GM23338 (cell line): ENCODE data around the gene PGRMC2. TPM values are rescaled to one million over a fixed set of nuclear protein-coding genes. Genes with fewer than 3 reads are reported as not detected.

ENCODE experiments used
- ATAC-seq: fragments of 200-7000 bp; cut with Tn5 transposase; 3 replicates; pipeline ENCODE4 v1.9.1; 2020
- DNase-seq: peaks from one replicate; pipeline ENCODE4 v3.0.0-alpha.2; 2015; ENCODE audit warnings: low spot score
- H2AFZ ChIP-seq: fragments of 200-600 bp; sonication (generic); 2 replicates; pipeline ENCODE4 v1.8.0; 2016; ENCODE audit warnings: antibody characterized with exemption, mild to moderate bottlenecking, moderate library complexity
- H3F3A ChIP-seq: fragments of 200-600 bp; sonication (generic); replicated peaks from 2 replicates; pipeline ENCODE4 v1.8.0; 2017; ENCODE audit warnings: antibody characterized with exemption, mixed run types, low read depth
- H3K27ac ChIP-seq: fragments of 200-600 bp; sonication (generic); 2 replicates; pipeline ENCODE4 v1.6.1; 2016; ENCODE audit warnings: low read depth
- H3K27me3 ChIP-seq: fragments of 200-600 bp; sonication (generic); 2 replicates; pipeline ENCODE4 v1.8.0; 2016; ENCODE audit warnings: mild to moderate bottlenecking, mixed run types, moderate library complexity; ENCODE audit not compliant: insufficient read depth
- H3K36me3 ChIP-seq: fragments of 200-600 bp; sonication (generic); 2 replicates; pipeline ENCODE4 v1.8.0; 2016; ENCODE audit warnings: mild to moderate bottlenecking; ENCODE audit not compliant: insufficient read depth
- H3K4me1 ChIP-seq: fragments of 200-600 bp; sonication (generic); 2 replicates; pipeline ENCODE4 v1.8.0; 2016; ENCODE audit warnings: mild to moderate bottlenecking, moderate library complexity; ENCODE audit not compliant: insufficient read depth
- H3K4me2 ChIP-seq: fragments of 200-600 bp; sonication (generic); 2 replicates; pipeline ENCODE4 v1.7.1; 2017; ENCODE audit warnings: mixed run types
- H3K4me3 ChIP-seq: fragments of 200-600 bp; sonication (generic); 2 replicates; pipeline ENCODE4 v1.6.1; 2016; ENCODE audit warnings: mixed run types
- H3K79me2 ChIP-seq: fragments of 200-600 bp; sonication (generic); replicated peaks from 2 replicates; pipeline ENCODE4 v1.8.0; 2017; ENCODE audit warnings: mild to moderate bottlenecking; ENCODE audit not compliant: insufficient read depth
- H3K9me2 ChIP-seq: fragments of 200-600 bp; sonication (generic); 2 replicates; pipeline ENCODE4 v1.8.0; 2017; ENCODE audit not compliant: insufficient read depth
- H4K20me1 ChIP-seq: fragments of 200-600 bp; sonication (generic); replicated peaks from 2 replicates; pipeline ENCODE4 v1.8.0; 2017; ENCODE audit warnings: mild to moderate bottlenecking; ENCODE audit not compliant: insufficient read depth
- H3K27ac Mint-ChIP-seq: 2 replicates; pipeline ENCODE4 v1.8.0; 2020; ENCODE audit warnings: inconsistent platforms, mild to moderate bottlenecking, moderate library complexity, mixed read lengths
- H3K27me3 Mint-ChIP-seq: 3 replicates; pipeline ENCODE4 v1.8.0; 2022; ENCODE audit warnings: low read depth, mild to moderate bottlenecking, moderate library complexity, mixed read lengths, inconsistent platforms; ENCODE audit not compliant: insufficient read depth, poor library complexity
- H3K36me3 Mint-ChIP-seq: 3 replicates; pipeline ENCODE4 v1.8.0; 2021; ENCODE audit warnings: low read depth, mild to moderate bottlenecking, inconsistent platforms, moderate library complexity, mixed read lengths
- H3K4me1 Mint-ChIP-seq: 3 replicates; pipeline ENCODE4 v1.8.0; 2020; ENCODE audit warnings: mild to moderate bottlenecking, inconsistent platforms, mixed read lengths
- H3K4me3 Mint-ChIP-seq: 3 replicates; pipeline ENCODE4 v1.8.0; 2021; ENCODE audit warnings: moderate library complexity, mild to moderate bottlenecking, inconsistent platforms, mixed read lengths
- H3K9me3 Mint-ChIP-seq: 3 replicates; pipeline ENCODE4 v1.8.0; 2020; ENCODE audit warnings: moderate library complexity, mild to moderate bottlenecking, inconsistent platforms, mixed read lengths
- CREB1 ChIP-seq: fragments of 250-450 bp; sonication (Bioruptor Pico); IDR thresholded peaks from 2 replicates; pipeline ENCODE4 v1.5.0; 2020; ENCODE audit warnings: low read depth, mild to moderate bottlenecking, moderate library complexity
- EZH2 ChIP-seq: fragments of 200-600 bp; sonication (generic); IDR thresholded peaks from one replicate; pipeline ENCODE4 v1.8.0; 2017; ENCODE audit warnings: antibody characterized with exemption, mild to moderate bottlenecking, low read depth; ENCODE audit not compliant: unreplicated experiment
- EZH2phosphoT487 ChIP-seq: fragments of 200-600 bp; sonication (generic); IDR thresholded peaks from one replicate; pipeline ENCODE4 v1.8.1; 2018; ENCODE audit warnings: antibody characterized with exemption; ENCODE audit not compliant: unreplicated experiment
- JUNB ChIP-seq: IDR thresholded peaks from one replicate; pipeline ENCODE4 v1.6.1; 2016; ENCODE audit warnings: antibody characterized with exemption; ENCODE audit not compliant: unreplicated experiment
- NANOG ChIP-seq: IDR thresholded peaks from 2 replicates; pipeline ENCODE4 v1.6.1; 2016; ENCODE audit warnings: antibody characterized with exemption, borderline replicate concordance
- POLR2AphosphoS5 ChIP-seq: IDR thresholded peaks from 2 replicates; pipeline ENCODE4 v1.6.1; 2016; ENCODE audit warnings: antibody characterized with exemption, low read depth
- STAT1 ChIP-seq: IDR thresholded peaks from one replicate; pipeline ENCODE4 v1.6.1; 2016; ENCODE audit warnings: antibody characterized with exemption; ENCODE audit not compliant: unreplicated experiment
- ZNF114 ChIP-seq: fragments of 250-450 bp; sonication (Bioruptor Pico); IDR thresholded peaks from 2 replicates; pipeline ENCODE4 v1.5.0; 2020; ENCODE audit warnings: mild to moderate bottlenecking, moderate library complexity
- ZNF331 ChIP-seq: fragments of 250-450 bp; sonication (Bioruptor Pico); IDR thresholded peaks from 2 replicates; pipeline ENCODE4 v1.5.0; 2020; ENCODE audit warnings: low read depth, mild to moderate bottlenecking, moderate library complexity
- polyA plus RNA-seq: library from polyadenylated mRNA; unstranded; fragments of >200 nt; fragmentation: Nextera tagmentation; extraction: Ambion mirVana; gene quantifications from 2 replicates; pipeline ENCODE4 v1.2.1, GENCODE V29; 2016
- total RNA-seq: library from RNA; depleted of rRNA; stranded (reverse); fragments of >200 nt; shearing (Covaris generic); gene quantifications from 2 replicates; pipeline ENCODE4 v1.2.3, GENCODE V29; 2014
- TF ChIP-seq, protein P1 (sequence below): IDR thresholded peaks from one replicate; pipeline ENCODE4 v1.6.1; 2018; ENCODE audit warnings: antibody characterized with exemption; ENCODE audit not compliant: unreplicated experiment
- TF ChIP-seq, protein P2 (sequence below), 2 experiments: fragments of 200-600 bp in 1 of 2; sonication (generic) in 1 of 2; conservative IDR thresholded peaks; 2 replicates each; pipeline versions ENCODE4 v1.5.1 to v1.6.1; 2016 to 2017; ENCODE audit warnings: antibody characterized with exemption in 2 of 2, low read depth in 2 of 2, mild to moderate bottlenecking in 2 of 2, moderate library complexity in 1 of 2
- TF ChIP-seq, protein P3 (sequence below): IDR thresholded peaks from 2 replicates; pipeline ENCODE4 v1.6.1; 2016; ENCODE audit warnings: antibody characterized with exemption
- TF ChIP-seq, protein P4 (sequence below): fragments of 250-450 bp; sonication (Bioruptor Pico); IDR thresholded peaks from 2 replicates; pipeline ENCODE4 v1.5.0; 2020; ENCODE audit warnings: mild to moderate bottlenecking, moderate library complexity

Gene PGRMC2
- total and polyA plus RNA-seq, 2 experiments from 2014 or later: 40.2 to 61.9 TPM

DNA sequence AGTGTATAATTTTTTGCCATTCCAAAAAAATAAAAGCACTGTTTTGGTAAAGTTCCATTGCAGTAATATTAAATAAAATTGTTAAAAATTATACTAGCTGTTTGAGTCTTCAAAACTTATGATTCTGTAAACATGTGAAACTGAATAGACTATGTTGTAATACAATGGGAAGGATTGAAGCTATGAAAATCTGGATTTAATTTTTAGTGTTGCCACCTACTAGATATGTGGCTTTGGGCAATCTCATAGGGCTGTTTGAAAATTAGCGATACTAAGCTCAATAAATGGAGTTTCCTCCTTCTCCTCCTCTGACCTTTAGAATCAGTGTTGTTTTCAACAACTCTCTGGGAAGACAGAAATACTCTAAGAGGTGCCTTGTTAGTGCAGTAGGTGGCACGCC, 4.5 kb downstream of the PGRMC2 start:
- no peaks in the 10 kb centered on the region for H3K27me3 Mint-ChIP-seq
- H3K27ac ChIP-seq: no peak overlapping the region
- H3K4me3 Mint-ChIP-seq: no peak overlapping the region
- no peak overlapping the region for H2AFZ ChIP-seq
- H3K27ac Mint-ChIP-seq: no peak overlapping the region
- no peak overlapping the region for H3K4me3 ChIP-seq
- no peak overlapping the region for H3K4me2 ChIP-seq
- H3K4me1 Mint-ChIP-seq: peaks cover 40% of the 10 kb centered on the region; the same call in 2 of the 3 replicates
- ATAC-seq (no peak), DNase-seq (no peak)
- H3K36me3 ChIP-seq: no peaks in the 10 kb centered on the region
- H3K9me2 ChIP-seq: no peaks in the 10 kb centered on the region
- H3K36me3 Mint-ChIP-seq: peaks cover 29% of the 10 kb centered on the region
- TF ChIP-seq NANOG (no peak), POLR2AphosphoS5 (no peak), EZH2phosphoT487 (no peak), ZNF331 (CRISPR knock-in tag) (no peak), EZH2 (no peak), STAT1 (no peak), JUNB (no peak), ZNF114 (CRISPR knock-in tag) (no peak), CREB1 (no peak)
- TF ChIP-seq, protein P1, sequence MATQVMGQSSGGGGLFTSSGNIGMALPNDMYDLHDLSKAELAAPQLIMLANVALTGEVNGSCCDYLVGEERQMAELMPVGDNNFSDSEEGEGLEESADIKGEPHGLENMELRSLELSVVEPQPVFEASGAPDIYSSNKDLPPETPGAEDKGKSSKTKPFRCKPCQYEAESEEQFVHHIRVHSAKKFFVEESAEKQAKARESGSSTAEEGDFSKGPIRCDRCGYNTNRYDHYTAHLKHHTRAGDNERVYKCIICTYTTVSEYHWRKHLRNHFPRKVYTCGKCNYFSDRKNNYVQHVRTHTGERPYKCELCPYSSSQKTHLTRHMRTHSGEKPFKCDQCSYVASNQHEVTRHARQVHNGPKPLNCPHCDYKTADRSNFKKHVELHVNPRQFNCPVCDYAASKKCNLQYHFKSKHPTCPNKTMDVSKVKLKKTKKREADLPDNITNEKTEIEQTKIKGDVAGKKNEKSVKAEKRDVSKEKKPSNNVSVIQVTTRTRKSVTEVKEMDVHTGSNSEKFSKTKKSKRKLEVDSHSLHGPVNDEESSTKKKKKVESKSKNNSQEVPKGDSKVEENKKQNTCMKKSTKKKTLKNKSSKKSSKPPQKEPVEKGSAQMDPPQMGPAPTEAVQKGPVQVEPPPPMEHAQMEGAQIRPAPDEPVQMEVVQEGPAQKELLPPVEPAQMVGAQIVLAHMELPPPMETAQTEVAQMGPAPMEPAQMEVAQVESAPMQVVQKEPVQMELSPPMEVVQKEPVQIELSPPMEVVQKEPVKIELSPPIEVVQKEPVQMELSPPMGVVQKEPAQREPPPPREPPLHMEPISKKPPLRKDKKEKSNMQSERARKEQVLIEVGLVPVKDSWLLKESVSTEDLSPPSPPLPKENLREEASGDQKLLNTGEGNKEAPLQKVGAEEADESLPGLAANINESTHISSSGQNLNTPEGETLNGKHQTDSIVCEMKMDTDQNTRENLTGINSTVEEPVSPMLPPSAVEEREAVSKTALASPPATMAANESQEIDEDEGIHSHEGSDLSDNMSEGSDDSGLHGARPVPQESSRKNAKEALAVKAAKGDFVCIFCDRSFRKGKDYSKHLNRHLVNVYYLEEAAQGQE: no peak
- TF ChIP-seq, protein P2, sequence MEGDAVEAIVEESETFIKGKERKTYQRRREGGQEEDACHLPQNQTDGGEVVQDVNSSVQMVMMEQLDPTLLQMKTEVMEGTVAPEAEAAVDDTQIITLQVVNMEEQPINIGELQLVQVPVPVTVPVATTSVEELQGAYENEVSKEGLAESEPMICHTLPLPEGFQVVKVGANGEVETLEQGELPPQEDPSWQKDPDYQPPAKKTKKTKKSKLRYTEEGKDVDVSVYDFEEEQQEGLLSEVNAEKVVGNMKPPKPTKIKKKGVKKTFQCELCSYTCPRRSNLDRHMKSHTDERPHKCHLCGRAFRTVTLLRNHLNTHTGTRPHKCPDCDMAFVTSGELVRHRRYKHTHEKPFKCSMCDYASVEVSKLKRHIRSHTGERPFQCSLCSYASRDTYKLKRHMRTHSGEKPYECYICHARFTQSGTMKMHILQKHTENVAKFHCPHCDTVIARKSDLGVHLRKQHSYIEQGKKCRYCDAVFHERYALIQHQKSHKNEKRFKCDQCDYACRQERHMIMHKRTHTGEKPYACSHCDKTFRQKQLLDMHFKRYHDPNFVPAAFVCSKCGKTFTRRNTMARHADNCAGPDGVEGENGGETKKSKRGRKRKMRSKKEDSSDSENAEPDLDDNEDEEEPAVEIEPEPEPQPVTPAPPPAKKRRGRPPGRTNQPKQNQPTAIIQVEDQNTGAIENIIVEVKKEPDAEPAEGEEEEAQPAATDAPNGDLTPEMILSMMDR (conservative IDR thresholded peaks at IDR 0.05; ENCODE audit: low read depth in 2 of 2): no peak
- TF ChIP-seq, protein P3, sequence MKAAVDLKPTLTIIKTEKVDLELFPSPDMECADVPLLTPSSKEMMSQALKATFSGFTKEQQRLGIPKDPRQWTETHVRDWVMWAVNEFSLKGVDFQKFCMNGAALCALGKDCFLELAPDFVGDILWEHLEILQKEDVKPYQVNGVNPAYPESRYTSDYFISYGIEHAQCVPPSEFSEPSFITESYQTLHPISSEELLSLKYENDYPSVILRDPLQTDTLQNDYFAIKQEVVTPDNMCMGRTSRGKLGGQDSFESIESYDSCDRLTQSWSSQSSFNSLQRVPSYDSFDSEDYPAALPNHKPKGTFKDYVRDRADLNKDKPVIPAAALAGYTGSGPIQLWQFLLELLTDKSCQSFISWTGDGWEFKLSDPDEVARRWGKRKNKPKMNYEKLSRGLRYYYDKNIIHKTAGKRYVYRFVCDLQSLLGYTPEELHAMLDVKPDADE: no peak
- TF ChIP-seq, protein P4, sequence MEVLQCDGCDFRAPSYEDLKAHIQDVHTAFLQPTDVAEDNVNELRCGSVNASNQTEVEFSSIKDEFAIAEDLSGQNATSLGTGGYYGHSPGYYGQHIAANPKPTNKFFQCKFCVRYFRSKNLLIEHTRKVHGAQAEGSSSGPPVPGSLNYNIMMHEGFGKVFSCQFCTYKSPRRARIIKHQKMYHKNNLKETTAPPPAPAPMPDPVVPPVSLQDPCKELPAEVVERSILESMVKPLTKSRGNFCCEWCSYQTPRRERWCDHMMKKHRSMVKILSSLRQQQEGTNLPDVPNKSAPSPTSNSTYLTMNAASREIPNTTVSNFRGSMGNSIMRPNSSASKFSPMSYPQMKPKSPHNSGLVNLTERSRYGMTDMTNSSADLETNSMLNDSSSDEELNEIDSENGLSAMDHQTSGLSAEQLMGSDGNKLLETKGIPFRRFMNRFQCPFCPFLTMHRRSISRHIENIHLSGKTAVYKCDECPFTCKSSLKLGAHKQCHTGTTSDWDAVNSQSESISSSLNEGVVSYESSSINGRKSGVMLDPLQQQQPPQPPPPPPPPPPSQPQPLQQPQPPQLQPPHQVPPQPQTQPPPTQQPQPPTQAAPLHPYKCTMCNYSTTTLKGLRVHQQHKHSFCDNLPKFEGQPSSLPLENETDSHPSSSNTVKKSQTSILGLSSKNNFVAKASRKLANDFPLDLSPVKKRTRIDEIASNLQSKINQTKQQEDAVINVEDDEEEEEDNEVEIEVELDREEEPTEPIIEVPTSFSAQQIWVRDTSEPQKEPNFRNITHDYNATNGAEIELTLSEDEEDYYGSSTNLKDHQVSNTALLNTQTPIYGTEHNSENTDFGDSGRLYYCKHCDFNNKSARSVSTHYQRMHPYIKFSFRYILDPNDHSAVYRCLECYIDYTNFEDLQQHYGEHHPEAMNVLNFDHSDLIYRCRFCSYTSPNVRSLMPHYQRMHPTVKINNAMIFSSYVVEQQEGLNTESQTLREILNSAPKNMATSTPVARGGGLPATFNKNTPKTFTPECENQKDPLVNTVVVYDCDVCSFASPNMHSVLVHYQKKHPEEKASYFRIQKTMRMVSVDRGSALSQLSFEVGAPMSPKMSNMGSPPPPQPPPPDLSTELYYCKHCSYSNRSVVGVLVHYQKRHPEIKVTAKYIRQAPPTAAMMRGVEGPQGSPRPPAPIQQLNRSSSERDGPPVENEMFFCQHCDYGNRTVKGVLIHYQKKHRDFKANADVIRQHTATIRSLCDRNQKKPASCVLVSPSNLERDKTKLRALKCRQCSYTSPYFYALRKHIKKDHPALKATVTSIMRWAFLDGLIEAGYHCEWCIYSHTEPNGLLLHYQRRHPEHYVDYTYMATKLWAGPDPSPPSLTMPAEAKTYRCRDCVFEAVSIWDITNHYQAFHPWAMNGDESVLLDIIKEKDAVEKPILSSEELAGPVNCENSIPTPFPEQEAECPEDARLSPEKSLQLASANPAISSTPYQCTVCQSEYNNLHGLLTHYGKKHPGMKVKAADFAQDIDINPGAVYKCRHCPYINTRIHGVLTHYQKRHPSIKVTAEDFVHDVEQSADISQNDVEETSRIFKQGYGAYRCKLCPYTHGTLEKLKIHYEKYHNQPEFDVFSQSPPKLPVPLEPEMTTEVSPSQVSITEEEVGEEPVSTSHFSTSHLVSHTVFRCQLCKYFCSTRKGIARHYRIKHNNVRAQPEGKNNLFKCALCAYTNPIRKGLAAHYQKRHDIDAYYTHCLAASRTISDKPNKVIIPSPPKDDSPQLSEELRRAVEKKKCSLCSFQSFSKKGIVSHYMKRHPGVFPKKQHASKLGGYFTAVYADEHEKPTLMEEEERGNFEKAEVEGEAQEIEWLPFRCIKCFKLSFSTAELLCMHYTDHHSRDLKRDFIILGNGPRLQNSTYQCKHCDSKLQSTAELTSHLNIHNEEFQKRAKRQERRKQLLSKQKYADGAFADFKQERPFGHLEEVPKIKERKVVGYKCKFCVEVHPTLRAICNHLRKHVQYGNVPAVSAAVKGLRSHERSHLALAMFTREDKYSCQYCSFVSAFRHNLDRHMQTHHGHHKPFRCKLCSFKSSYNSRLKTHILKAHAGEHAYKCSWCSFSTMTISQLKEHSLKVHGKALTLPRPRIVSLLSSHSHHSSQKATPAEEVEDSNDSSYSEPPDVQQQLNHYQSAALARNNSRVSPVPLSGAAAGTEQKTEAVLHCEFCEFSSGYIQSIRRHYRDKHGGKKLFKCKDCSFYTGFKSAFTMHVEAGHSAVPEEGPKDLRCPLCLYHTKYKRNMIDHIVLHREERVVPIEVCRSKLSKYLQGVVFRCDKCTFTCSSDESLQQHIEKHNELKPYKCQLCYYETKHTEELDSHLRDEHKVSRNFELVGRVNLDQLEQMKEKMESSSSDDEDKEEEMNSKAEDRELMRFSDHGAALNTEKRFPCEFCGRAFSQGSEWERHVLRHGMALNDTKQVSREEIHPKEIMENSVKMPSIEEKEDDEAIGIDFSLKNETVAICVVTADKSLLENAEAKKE (CRISPR knock-in tag): no peak
- H3K9me3 Mint-ChIP-seq: no peaks in the 10 kb centered on the region
- no peaks in the 10 kb centered on the region for H3K27me3 ChIP-seq
- peaks cover 21% of the 10 kb centered on the region; the same call in 1 of the 2 replicates for H4K20me1 ChIP-seq
- no peaks in the 10 kb centered on the region; the same call in 1 of the 2 replicates for H3F3A ChIP-seq
- peaks cover 91% of the 10 kb centered on the region for H3K79me2 ChIP-seq
- peaks cover 8% of the 10 kb centered on the region for H3K4me1 ChIP-seq
